ENCODE results near the gene ZNF311. TPM values are rescaled to one million over a fixed set of nuclear protein-coding genes. Genes with fewer than 3 reads are reported as not detected.

Gene ZNF311
- total and polyA plus RNA-seq, 7 donors = 0.28 to 1.4 (median 0.73) TPM

GRCh38 chr6:28945349-28945748 lies 59.8 kb downstream of the ZNF311 start:
- no peak for DNase-seq
- Histone ChIP-seq H3K27ac (no peak overlapping the region), H3K9me3 (no peaks in the 10 kb centered on the region), H3K4me3 (no peak overlapping the region), H3K4me1 (peaks cover 0 to 21% (median 14%) of the 10 kb centered on the region in 4 donors), H3K36me3 (no peaks in the 10 kb centered on the region), H3K27me3 (no peaks in the 10 kb centered on the region)
- TF ChIP-seq EP300 (IDR thresholded peaks at IDR 0.05) = no peak
- intact Hi-C loops (cut with DNase I) = no loop called here
- WGBS, 2 donors = 94 to 96% methylated on average over 3 of the region's 3 CpGs

Small RNA genes within 50 kb of the gene (small RNA-seq; reads per million reads assigned to genes)
- 0 to 0.87 (median 0) reads per million in 3 donors for gene RN7SL471P

Other genes with a start within 250 kb of the ZNF311 start
- gene TRIM27, start 81.3 kb downstream of the ZNF311 start, total RNA-seq = 10 to 100 TPM; 31.9 to 40.0 (median 36.1) TPM
- 10 to 100 TPM; 19.2 to 38.7 (median 27.6) TPM for gene TRIM27, start 81.3 kb downstream of the ZNF311 start, polyA plus RNA-seq
- gene OR2W1, start 39.9 kb upstream of the ZNF311 start, total RNA-seq = not detected
- gene OR2W1, start 39.9 kb upstream of the ZNF311 start, polyA plus RNA-seq = not detected
- not detected for gene OR2B3, start 82.0 kb upstream of the ZNF311 start, total RNA-seq
- not detected for gene OR2B3, start 82.0 kb upstream of the ZNF311 start, polyA plus RNA-seq
- not detected for gene OR2J1, start 94.2 kb upstream of the ZNF311 start, total RNA-seq
- gene OR2J1, start 94.2 kb upstream of the ZNF311 start, polyA plus RNA-seq = not detected
- not detected for gene OR2J3, start 102.7 kb upstream of the ZNF311 start, total RNA-seq
- gene OR2J3, start 102.7 kb upstream of the ZNF311 start, polyA plus RNA-seq = not detected
- gene OR2J2, start 165.6 kb upstream of the ZNF311 start, total RNA-seq = not detected
- gene OR2J2, start 165.6 kb upstream of the ZNF311 start, polyA plus RNA-seq = not detected

Data from sigmoid colon (tissue), 7 donors.